Stimulated activated CD4-positive, alpha-beta T cell treated with anti-CD3 and anti-CD28 coated beads, Interleukin-2, amount 100 ng/mL, for 24 hours (primary cell): Measurements from ENCODE around the gene SMOC1.

Experiments
- DNase-seq, 2 donors: peaks; one replicate each; pipeline ENCODE4 v3.0.0-alpha.2; 2020

SMOC1 gene

GRCh38 chr14:70013271-70013873 is 134.2 kb downstream of the SMOC1 start:
- DNase-seq, result peak; percentile 35 to 67

- DNase-seq, result no peak
Observed at GRCh38 chr14:70014406-70015095, 135.3 kb downstream of the SMOC1 start.

GRCh38 chr14:70018230-70018629 is 139.0 kb downstream of the SMOC1 start:
- no peak for DNase-seq

- DNase-seq, result no peak
Observed at GRCh38 chr14:70018713-70019211, 139.5 kb downstream of the SMOC1 start.

GRCh38 chr14:70019695-70020094 is 140.5 kb downstream of the SMOC1 start:
- DNase-seq, result no peak

GRCh38 chr14:70020352-70021170 is 141.3 kb downstream of the SMOC1 start:
- no peak for DNase-seq

- no peak for DNase-seq
Observed at GRCh38 chr14:70021548-70022220, 142.5 kb downstream of the SMOC1 start.

GRCh38 chr14:70022771-70023445 is 143.7 kb downstream of the SMOC1 start:
- no peak for DNase-seq

- DNase-seq, result no peak
Observed at GRCh38 chr14:70023871-70024270, 144.7 kb downstream of the SMOC1 start.

- DNase-seq, result peak; percentile 76 to 81
Observed at GRCh38 chr14:70027785-70028428, 148.7 kb downstream of the SMOC1 start.

GRCh38 chr14:70029296-70030132 is 150.3 kb downstream of the SMOC1 start:
- DNase-seq, result no peak

GRCh38 chr14:70032016-70032415 is 152.8 kb downstream of the SMOC1 start:
- DNase-seq, result no peak

GRCh38 chr14:70032447-70032846 is 153.2 kb downstream of the SMOC1 start:
- no peak for DNase-seq

GRCh38 chr14:70033116-70033515 is 153.9 kb downstream of the SMOC1 start:
- no peak for DNase-seq

GRCh38 chr14:70033561-70033960 is 154.3 kb downstream of the SMOC1 start:
- DNase-seq, result no peak

GRCh38 chr14:70034257-70034656 is 155.0 kb downstream of the SMOC1 start:
- DNase-seq, result no peak

GRCh38 chr14:70036665-70037064 is 157.4 kb downstream of the SMOC1 start:
- no peak for DNase-seq

GRCh38 chr14:70043001-70043400 is 163.8 kb downstream of the SMOC1 start:
- DNase-seq, result no peak

- DNase-seq, result no peak
Observed at GRCh38 chr14:70045310-70045709, 166.1 kb downstream of the SMOC1 start.

- DNase-seq, result peak in 1 of 2 donors; percentile 36
Observed at GRCh38 chr14:70045844-70046535, 166.8 kb downstream of the SMOC1 start.
